ENCODE data around the gene FAM20C. TPM values are rescaled to one million over a fixed set of nuclear protein-coding genes. Genes with fewer than 3 reads are reported as not detected.
A peak's percentile ranks its signal among the peaks of the same experiment; 100 is the strongest.

The FAM20C gene
- total RNA-seq, 2 donors from 2014 or later = 33.5 to 53.5 TPM

GRCh38 chr7:159370-160270, 32.8 kb upstream of the FAM20C start:
- no peaks in the 10 kb centered on the region for H3K9me3 ChIP-seq (ENCODE audit: control insufficient read depth, low read length)
- Mint-ChIP-seq H3K4me1 (peaks cover 20% of the 10 kb centered on the region), H3K27ac (no peak overlapping the region)

GRCh38 chr7:160958-161725, 31.2 kb upstream of the FAM20C start:
- Mint-ChIP-seq H3K4me3 (no peak overlapping the region), H3K9me3 (no peaks in the 10 kb centered on the region), H3K27ac (no peak overlapping the region), H3K4me1 (peaks cover 16% of the 10 kb centered on the region), H3K36me3 (ENCODE audit: low read depth) (no peaks in the 10 kb centered on the region), H3K27me3 (ENCODE audit: insufficient read depth) (peaks cover 17% of the 10 kb centered on the region)
- no peak for DNase-seq
- H3K27ac ChIP-seq (ENCODE audit: low read depth, low read length) = no peak overlapping the region
- 89 to 95% methylated on average over 20 to 27 of the region's 27 CpGs for WGBS, 2 experiments (ENCODE audit: insufficient coverage in 1 of 2, insufficient read length in 1 of 2)
- H3K9me3 ChIP-seq (ENCODE audit: control insufficient read depth, low read length) = no peaks in the 10 kb centered on the region
- H3K36me3 ChIP-seq (ENCODE audit: control insufficient read depth, insufficient read depth, low read length) = no peaks in the 10 kb centered on the region
- H3K4me1 ChIP-seq (ENCODE audit: control insufficient read depth, insufficient read depth, low read length) = peaks cover 5% of the 10 kb centered on the region
- no peak overlapping the region for H3K9ac ChIP-seq (ENCODE audit: extremely low read depth, low read length, poor library complexity, severe bottlenecking)
- TF ChIP-seq CTCF (conservative IDR thresholded peaks at IDR 0.05) = no peak
- no peaks in the 10 kb centered on the region for H3K27me3 ChIP-seq (ENCODE audit: control insufficient read depth, insufficient read depth, low read length, poor library complexity, severe bottlenecking)
- no peak overlapping the region for H3K4me3 ChIP-seq (ENCODE audit: low read length)

More at GRCh38 chr7:159370-160270, 32.8 kb upstream of the FAM20C start:
- Histone ChIP-seq H3K4me1 (ENCODE audit: control insufficient read depth, insufficient read depth, low read length) (no peaks in the 10 kb centered on the region), H3K36me3 (ENCODE audit: control insufficient read depth, insufficient read depth, low read length) (no peaks in the 10 kb centered on the region), H3K27ac (ENCODE audit: low read depth, low read length) (no peak overlapping the region), H3K9ac (ENCODE audit: extremely low read depth, low read length, poor library complexity, severe bottlenecking) (no peak overlapping the region), H3K27me3 (ENCODE audit: control insufficient read depth, insufficient read depth, low read length, poor library complexity, severe bottlenecking) (no peaks in the 10 kb centered on the region), H3K4me3 (ENCODE audit: low read length) (no peak overlapping the region)
- no peak for TF ChIP-seq CTCF (conservative IDR thresholded peaks at IDR 0.05)
- WGBS, 2 experiments (ENCODE audit: insufficient coverage in 1 of 2, insufficient read length in 1 of 2) = 90 to 93% methylated on average over 34 to 50 of the region's 50 CpGs
- no peak overlapping the region for H3K4me3 Mint-ChIP-seq
- DNase-seq = no peak
- H3K27me3 Mint-ChIP-seq (ENCODE audit: insufficient read depth) = peaks cover 15% of the 10 kb centered on the region
- H3K36me3 Mint-ChIP-seq (ENCODE audit: low read depth) = no peaks in the 10 kb centered on the region
- H3K9me3 Mint-ChIP-seq = no peaks in the 10 kb centered on the region

GRCh38 chr7:162632-163297, 29.6 kb upstream of the FAM20C start:
- Mint-ChIP-seq H3K4me1 (peaks cover 11% of the 10 kb centered on the region), H3K9me3 (no peaks in the 10 kb centered on the region), H3K27ac (peak overlapping the region; percentile 55), H3K36me3 (ENCODE audit: low read depth) (no peaks in the 10 kb centered on the region), H3K4me3 (no peak overlapping the region), H3K27me3 (ENCODE audit: insufficient read depth) (peaks cover 25% of the 10 kb centered on the region)
- H3K9me3 ChIP-seq (ENCODE audit: control insufficient read depth, low read length) = no peaks in the 10 kb centered on the region
- 85 to 87% methylated on average over 19 to 21 of the region's 21 CpGs for WGBS, 2 experiments (ENCODE audit: insufficient coverage in 1 of 2, insufficient read length in 1 of 2)
- H3K4me1 ChIP-seq (ENCODE audit: control insufficient read depth, insufficient read depth, low read length) = peaks cover 5% of the 10 kb centered on the region
- no peak overlapping the region for H3K4me3 ChIP-seq (ENCODE audit: low read length)
- no peaks in the 10 kb centered on the region for H3K27me3 ChIP-seq (ENCODE audit: control insufficient read depth, insufficient read depth, low read length, poor library complexity, severe bottlenecking)
- no peak overlapping the region for H3K27ac ChIP-seq (ENCODE audit: low read depth, low read length)
- no peak for TF ChIP-seq CTCF (conservative IDR thresholded peaks at IDR 0.05)
- no peak for DNase-seq
- no peaks in the 10 kb centered on the region for H3K36me3 ChIP-seq (ENCODE audit: control insufficient read depth, insufficient read depth, low read length)
- H3K9ac ChIP-seq (ENCODE audit: extremely low read depth, low read length, poor library complexity, severe bottlenecking) = no peak overlapping the region

Data from endodermal cell (in vitro differentiated cells).